HepG2 (cell line): Measurements from ENCODE around the gene OTUB2. TPM values are rescaled to one million over a fixed set of nuclear protein-coding genes. Genes with fewer than 3 reads are reported as not detected.

Experiments
- AHDC1 ChIP-seq: sonication (generic); formaldehyde crosslinking; IDR thresholded peaks from 2 replicates; pipeline ENCODE4 v1.5.1; 2020; ENCODE audit warnings: mild to moderate bottlenecking, missing genetic modification reagents, borderline replicate concordance
- ATAD3A ChIP-seq: sonication (generic); formaldehyde crosslinking; IDR thresholded peaks from 2 replicates; pipeline ENCODE4 v1.4.0; 2020; ENCODE audit warnings: missing genetic modification reagents
- EZH2 ChIP-seq: conservative IDR thresholded peaks from 2 replicates; pipeline ENCODE4 v1.6.1; 2012; ENCODE audit warnings: mild to moderate bottlenecking, low read depth, low read length, moderate library complexity
- HDAC1 ChIP-seq: sonication (generic); formaldehyde crosslinking; IDR thresholded peaks from 2 replicates; pipeline ENCODE4 v1.5.1; 2020; ENCODE audit warnings: mild to moderate bottlenecking, missing genetic modification reagents
- HMG20A ChIP-seq: IDR thresholded peaks from 2 replicates; pipeline ENCODE4 v1.6.1; 2016; ENCODE audit warnings: borderline replicate concordance
- JARID2 ChIP-seq: sonication (generic); formaldehyde crosslinking; IDR thresholded peaks from 2 replicates; pipeline ENCODE4 v1.8.1; 2023; ENCODE audit warnings: missing genetic modification reagents, inconsistent platforms; ENCODE audit not compliant: insufficient replicate concordance
- MAFF ChIP-seq: IDR thresholded peaks from 2 replicates; pipeline ENCODE4 v1.6.1; 2011; ENCODE audit warnings: low read depth, low read length, improper control_type of control experiment
- SAP130 ChIP-seq: IDR thresholded peaks from 2 replicates; pipeline ENCODE4 v1.6.1; 2016; ENCODE audit warnings: low read depth
- TBL1XR1 ChIP-seq: fragments of 150-350 bp; IDR thresholded peaks from 2 replicates; pipeline ENCODE4 v1.6.1; 2014; ENCODE audit warnings: borderline replicate concordance, low read length; ENCODE audit not compliant: partially characterized antibody
- TBX3 ChIP-seq: fragments of 450-650 bp; IDR thresholded peaks from 2 replicates; pipeline ENCODE4 v1.6.1; 2017; ENCODE audit warnings: antibody characterized with exemption, mild to moderate bottlenecking, inconsistent platforms, borderline replicate concordance
- THAP11 ChIP-seq: IDR thresholded peaks from 2 replicates; pipeline ENCODE4 v1.6.1; 2016; ENCODE audit warnings: missing biosample characterization, missing genetic modification reagents
- UBTF ChIP-seq: sonication (generic); formaldehyde crosslinking; IDR thresholded peaks from 2 replicates; pipeline ENCODE4 v1.4.0; 2020; ENCODE audit warnings: mild to moderate bottlenecking, missing genetic modification reagents
- ZFAT ChIP-seq: sonication (generic); formaldehyde crosslinking; conservative IDR thresholded peaks from 2 replicates; pipeline ENCODE4 v1.8.1; 2023; ENCODE audit warnings: missing genetic modification reagents, inconsistent platforms
- ZMAT3 ChIP-seq: sonication (generic); formaldehyde crosslinking; conservative IDR thresholded peaks from 2 replicates; pipeline ENCODE4 v1.7.0; 2021; ENCODE audit warnings: missing genetic modification reagents
- ZNF235 ChIP-seq: sonication (generic); formaldehyde crosslinking; IDR thresholded peaks from 2 replicates; pipeline ENCODE4 v1.8.1; 2023; ENCODE audit warnings: mild to moderate bottlenecking, missing genetic modification reagents, borderline replicate concordance
- ZNF431 ChIP-seq: sonication (generic); formaldehyde crosslinking; IDR thresholded peaks from 2 replicates; pipeline ENCODE4 v1.9.0; 2022; ENCODE audit warnings: missing genetic modification reagents, low read depth, mild to moderate bottlenecking, borderline replicate concordance
- ZNF580 ChIP-seq: IDR thresholded peaks from 2 replicates; pipeline ENCODE4 v1.6.1; 2016; ENCODE audit warnings: low read depth, borderline replicate concordance
- polyA plus RNA-seq, 8 experiments: library from polyadenylated mRNA; depleted of rRNA in 3 of 8; stranded (reverse) in 7 of 8; unstranded in 1 of 8; fragments of >200 nt; fragmentation: Illumina TruSeq in 4 of 8; extraction: Trizol in 4 of 8; gene quantifications; 2 replicates each; pipeline versions ENCODE4 v1.2.1 to v1.2.3, GENCODE V29; 2011 to 2016; ENCODE audit warnings: low read depth in 4 of 8, missing spikeins in 1 of 8, mixed read lengths in 1 of 8; ENCODE audit not compliant: insufficient read depth in 1 of 8
- total RNA-seq, 5 experiments: library from RNA; depleted of rRNA; stranded (reverse); fragments of >200 nt; fragmentation: Illumina TruSeq; extraction: Trizol; gene quantifications; 2 replicates each; pipeline ENCODE4 v1.2.3, GENCODE V29; 2016; ENCODE audit warnings: low read depth in 1 of 5

Gene OTUB2
- total and polyA plus RNA-seq, 2 of the 13 experiments (the other 11 are each of a cell fraction or from before 2014, with no cell fraction given): 2.2 to 2.4 TPM

- no peak for TF ChIP-seq AHDC1 (CRISPR knock-in tag)
- TF ChIP-seq ZNF235 (CRISPR knock-in tag): no peak
- no peak for TF ChIP-seq ZNF431 (CRISPR knock-in tag)
- no peak for TF ChIP-seq JARID2 (CRISPR knock-in tag)
- no peak for TF ChIP-seq TBL1XR1
- 0 out of 2 replicates have a peak, but pooled peaks have one; percentile 18 for TF ChIP-seq HMG20A (CRISPR knock-in tag)
- TF ChIP-seq ZMAT3 (CRISPR knock-in tag): no peak
- TF ChIP-seq ZNF580 (CRISPR knock-in tag): peak; percentile 51; the same call in 1 of the 2 replicates
- no peak for TF ChIP-seq ZFAT (CRISPR knock-in tag)
- TF ChIP-seq HDAC1 (CRISPR knock-in tag): 0 out of 2 replicates have a peak, but pooled peaks have one; percentile 21
- no peak for TF ChIP-seq MAFF
- no peak for TF ChIP-seq UBTF (CRISPR knock-in tag)
- peak; percentile 58 for TF ChIP-seq SAP130 (CRISPR knock-in tag)
- no peak for TF ChIP-seq TBX3
- no peak for TF ChIP-seq EZH2
- no peak for TF ChIP-seq ATAD3A (CRISPR knock-in tag)
- no peak for TF ChIP-seq THAP11
Measured at GRCh38 chr14:94022532-94023411, 3.4 kb upstream of the OTUB2 start (continued).
